Suppressor macrophage (primary cell): ENCODE results near the gene FOXJ3.
A peak's percentile ranks its signal among the peaks of the same experiment; 100 is the strongest.

Source experiments
- DNase-seq, 4 experiments: peaks; one replicate each; pipeline ENCODE4 v3.0.0-alpha.2; 2020 to 2022

The FOXJ3 gene

DNA sequence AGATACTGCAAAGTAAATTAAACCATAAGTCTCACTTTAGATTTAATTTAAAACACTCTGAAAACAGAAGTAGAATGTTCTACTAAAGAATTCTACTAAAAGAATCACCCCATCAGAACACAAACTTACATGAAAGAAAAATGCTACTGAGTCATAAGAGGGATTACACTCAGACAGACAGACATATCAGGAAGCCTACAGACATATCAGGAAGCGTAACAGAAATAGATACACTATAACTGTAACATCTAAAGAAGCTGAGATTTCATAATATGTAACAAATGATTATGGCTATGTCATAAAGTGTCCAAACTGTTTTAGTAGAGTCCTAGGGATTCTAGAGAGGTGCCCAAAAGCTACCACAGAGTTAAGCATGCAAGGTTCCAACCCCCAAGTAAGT, 23.9 kb downstream of the FOXJ3 start:
- peak in 2 of 4 experiments; percentile 10 to 14 for DNase-seq

DNA sequence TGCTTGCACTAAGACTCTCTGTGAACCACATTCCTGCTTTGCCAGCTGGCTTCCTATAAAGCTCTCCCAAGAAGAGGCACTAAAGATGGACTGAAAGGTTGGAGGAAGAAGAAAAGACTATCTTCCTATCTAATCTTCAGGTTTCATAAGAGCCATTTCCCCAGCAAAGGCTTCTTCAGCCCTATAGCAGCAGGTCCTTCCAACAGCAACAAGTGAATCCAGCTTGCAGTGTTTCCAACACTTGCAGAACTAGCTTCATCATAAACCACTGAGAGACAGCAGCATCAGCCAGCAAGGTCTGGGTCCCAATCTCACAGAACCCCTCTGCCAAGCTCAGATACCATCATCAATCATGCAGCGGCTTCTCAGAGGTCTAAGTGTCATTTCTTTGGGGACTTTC, 28.1 kb downstream of the FOXJ3 start:
- no peak for DNase-seq

DNA sequence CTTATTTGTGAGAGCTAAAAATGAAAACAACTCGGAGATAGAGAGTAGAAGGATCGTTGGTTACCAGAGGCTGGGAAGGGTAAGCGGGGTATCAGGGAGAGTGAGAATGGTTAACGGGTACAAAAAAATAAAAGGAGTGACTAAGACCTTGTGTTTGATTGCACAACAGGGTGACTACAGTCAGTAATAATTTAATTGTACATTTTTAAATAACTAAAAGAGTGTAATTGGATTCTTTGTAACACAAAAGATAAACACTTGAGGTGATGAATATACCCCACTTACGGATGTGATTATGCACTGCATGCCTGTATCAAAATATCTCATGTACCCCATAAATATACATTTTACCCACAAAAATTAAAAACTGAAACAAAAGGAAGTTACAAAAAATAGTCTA, 29.4 kb downstream of the FOXJ3 start:
- DNase-seq, result no peak

DNA sequence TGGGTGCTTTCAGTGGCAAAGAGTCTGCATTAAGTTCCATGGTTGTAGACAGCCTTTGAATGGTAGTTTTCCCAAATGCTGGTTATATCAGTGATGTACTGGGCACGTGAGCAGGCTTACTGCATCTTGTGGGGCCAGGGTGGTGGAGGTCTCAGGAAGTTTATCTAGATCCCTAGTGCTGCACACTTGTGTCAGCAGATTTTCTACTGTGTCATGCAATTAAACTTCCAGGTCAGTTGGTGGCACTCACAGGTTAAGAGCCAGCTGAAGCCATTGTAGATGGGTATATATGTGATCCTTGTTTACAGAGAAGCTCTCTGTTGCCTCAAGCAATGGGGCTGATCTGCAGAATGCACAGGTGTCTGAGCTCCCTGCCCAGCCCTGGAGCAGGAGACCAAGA, 33.0 kb downstream of the FOXJ3 start:
- no peak for DNase-seq

DNA sequence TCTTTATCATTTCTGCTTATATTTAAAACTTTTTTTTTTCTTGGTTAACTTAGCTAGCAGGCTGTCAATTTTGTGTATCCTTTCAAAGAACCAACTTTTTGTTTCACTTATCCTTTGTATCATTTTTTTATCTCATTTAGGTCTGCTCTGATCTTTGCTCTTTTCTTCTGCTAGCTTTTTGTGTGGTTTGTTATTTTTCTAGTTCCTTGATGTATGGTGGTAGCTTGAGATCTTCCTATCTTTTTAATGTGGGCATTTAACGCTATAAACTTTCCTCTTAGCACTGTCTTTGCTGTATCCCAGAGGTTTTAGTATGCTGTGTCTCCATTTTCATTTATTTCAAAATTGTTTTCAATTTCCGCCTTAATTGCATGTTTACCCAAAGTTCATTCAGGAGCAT, 36.5 kb downstream of the FOXJ3 start:
- no peak for DNase-seq

DNA sequence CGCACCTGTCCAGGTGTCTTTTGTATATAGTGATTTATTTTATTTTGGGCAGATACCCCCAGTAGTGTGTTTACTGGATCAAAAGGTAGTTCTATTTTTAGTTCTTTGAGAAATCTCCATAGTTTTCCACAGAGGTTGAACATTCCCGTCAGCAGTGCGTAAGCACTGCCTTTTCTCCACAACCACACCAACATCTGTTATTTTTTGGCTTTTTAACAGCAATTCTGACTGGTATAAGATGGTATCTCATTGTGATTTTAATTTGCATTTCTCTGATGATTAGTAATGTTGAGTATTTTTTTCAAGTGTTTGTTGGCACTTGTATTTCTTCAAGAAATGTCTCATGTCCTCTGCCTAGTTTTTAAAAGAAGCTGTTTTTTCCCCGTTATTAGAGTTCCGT, 39.2 kb downstream of the FOXJ3 start:
- DNase-seq, result no peak

DNA sequence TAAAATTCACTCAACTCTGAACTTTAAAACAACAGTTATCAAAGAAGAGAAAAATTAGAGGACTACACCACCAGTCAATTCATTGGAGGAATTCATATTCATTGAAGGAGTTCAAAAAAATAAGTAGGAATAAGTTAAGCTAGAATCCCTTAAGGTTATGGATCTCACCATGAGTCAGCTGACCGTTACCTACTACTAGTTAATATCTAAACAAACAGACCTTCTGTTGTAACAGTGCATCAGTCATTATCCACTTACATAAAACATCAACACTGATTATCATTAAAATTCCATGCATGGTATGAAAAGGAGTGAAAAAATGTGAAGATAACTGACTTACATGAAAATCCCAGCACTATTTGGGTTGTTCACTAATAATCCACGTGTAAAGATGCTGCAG, 44.9 kb downstream of the FOXJ3 start:
- DNase-seq, result no peak

DNA sequence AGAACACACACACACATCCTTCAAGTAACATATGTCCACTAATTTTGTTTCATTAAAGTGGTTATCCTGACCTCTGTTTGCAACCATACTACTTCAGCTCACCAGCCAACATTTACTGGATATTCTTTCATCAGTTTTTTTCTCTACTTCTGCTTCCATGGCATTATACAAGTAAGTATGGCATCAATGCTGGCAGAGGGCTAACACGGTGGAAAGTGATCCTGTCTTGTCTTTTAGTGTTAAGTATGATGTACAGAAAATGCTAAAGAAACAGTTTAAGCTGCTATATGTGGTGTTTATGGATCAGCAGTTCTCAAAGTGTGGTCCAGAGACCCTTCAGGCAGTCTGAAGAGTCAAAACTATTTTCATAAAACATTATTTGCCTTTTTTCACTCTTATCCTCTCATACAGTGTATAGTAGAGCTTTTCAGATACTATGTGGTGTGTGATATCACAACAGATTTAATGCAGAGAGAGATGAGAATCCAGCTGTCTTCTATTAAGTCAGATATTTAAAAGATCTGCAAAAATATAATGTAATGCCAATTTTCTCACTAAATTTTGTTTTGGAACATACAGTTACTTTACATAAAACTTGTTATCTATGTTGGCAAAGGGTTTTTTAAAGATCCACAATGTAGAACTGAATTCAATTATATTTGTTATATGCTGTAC, 46.6 kb downstream of the FOXJ3 start:
- DNase-seq, result no peak

DNA sequence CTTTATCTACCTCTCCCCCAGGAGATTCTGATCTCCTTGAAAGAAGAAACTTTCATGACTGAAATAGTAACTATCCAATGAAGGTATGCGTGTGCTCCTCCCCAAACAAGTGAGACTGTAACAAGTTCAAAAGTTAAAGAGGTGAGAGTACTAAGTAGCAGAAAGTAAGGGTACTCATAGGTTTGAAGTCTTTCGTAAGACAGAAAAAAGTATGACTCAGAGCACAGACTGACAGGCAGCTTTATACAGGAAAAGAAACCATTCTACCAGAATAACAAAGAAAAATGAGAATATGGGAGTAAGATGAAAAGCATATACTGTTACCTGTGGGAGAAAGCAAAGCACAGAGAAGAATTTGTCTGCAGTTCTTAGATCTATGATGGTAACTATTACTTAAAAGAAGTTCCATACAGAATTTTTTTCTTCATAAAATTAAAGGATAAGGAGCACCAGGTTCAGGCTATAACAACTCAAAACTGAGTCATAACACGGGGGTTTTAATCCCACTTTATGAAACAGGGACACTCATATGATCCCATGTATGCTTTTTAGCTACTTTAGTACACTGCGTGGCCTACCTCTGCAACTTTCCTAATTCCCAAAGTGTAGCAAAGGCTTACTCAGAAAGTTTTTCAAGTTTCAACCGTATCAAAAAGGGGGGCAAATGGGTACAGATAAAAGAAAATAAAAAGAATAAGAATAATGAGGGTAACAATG, 52.0 kb downstream of the FOXJ3 start:
- DNase-seq, result no peak

DNA sequence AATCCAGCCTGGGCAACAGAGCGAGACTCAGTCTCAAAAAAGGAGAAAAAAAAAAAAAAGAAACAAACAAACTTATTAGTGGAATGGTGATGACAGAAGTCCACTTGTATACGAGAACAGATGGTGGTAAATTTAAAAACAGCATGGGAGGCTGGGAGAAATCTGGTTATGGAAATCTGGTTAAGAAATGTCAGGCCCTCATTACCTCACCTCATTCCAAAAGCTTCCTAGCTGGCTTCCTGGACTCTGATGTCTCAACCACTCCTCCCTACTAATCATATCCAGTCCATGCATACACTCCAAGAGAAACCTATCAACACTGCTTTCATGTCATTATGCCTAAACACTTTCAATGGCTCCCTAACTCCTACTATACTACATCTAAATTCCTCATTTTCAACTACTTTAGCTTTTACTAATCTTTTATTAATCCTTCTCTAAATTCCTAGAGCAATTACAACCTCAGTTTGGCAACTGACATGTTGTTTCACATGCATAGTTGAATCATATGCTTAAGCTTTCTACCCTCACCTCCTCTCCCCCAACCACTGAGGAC, 52.9 kb downstream of the FOXJ3 start:
- DNase-seq, result no peak

DNA sequence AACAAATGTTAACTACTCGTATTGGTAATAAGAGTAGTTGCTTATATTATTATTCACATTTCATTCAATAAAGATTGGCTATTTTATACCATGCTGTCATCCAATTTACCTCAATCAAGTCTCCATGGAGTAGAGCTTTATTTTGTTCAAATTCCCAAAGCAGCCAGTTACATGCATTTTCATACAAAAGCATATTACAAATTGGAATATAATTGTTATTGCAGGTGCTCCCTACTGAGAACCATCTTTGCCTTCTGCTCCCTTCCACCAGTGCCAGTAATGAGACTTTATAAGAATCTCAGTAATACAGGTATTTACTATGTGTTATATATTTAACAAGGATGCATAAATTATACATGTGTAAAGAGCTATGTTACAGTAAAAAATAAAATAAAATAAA, 54.2 kb downstream of the FOXJ3 start:
- no peak for DNase-seq

DNA sequence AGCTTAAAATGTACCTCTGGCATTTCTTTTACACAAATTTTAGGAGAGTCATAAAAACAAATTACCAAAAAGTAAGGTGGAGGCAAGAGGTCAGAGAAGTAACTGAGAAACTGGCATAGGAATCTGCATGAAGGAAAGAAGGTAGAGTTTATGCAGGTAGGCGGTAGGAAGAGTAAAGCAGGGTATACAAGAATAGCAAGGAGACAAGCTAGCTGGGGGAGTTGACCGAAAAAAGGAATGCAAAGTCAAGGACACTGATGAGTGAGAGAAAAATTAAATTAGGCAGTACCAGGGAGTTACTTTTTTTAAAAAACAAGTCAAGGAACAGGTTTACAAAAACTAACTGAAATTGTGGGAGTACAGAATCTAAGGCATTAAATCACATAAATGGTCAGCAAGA, 56.0 kb downstream of the FOXJ3 start:
- DNase-seq, result no peak

DNA sequence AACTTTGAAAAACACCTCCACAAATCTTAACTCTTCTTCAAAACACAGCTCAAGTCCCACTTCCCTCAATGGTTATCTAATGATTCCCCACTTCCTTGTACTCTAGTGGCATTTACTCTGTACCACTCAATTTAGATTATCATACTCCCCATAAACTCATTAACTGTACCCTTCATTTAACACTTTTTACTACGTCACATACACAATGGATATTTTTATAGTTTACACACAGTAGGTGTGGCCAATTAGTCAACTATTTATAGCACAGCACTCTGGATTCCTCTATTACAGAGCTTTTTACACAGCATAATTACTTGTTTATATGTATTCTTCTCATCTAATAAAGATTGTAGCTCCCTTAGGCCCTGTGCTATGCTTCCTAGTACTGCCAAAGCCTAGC, 62.1 kb downstream of the FOXJ3 start:
- no peak for DNase-seq

DNA sequence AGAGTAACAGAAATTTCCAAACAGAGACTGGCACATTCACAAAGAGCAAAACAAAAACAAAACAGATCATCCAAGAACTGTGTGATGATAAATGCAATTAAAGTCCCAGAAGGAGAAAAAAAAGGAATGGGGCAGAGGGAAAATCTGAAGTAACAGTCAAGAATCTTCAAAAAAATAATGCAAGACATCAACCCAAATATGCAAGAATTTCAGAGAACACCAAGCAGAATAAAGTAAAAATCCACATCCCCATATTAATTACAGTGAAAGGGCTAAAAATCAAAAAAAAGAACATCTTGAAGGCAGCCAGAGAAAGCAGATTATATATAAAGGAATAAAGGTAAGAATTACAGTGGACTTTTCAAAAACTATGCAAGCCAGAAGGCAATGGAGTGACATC, 67.1 kb downstream of the FOXJ3 start:
- no peak for DNase-seq

DNA sequence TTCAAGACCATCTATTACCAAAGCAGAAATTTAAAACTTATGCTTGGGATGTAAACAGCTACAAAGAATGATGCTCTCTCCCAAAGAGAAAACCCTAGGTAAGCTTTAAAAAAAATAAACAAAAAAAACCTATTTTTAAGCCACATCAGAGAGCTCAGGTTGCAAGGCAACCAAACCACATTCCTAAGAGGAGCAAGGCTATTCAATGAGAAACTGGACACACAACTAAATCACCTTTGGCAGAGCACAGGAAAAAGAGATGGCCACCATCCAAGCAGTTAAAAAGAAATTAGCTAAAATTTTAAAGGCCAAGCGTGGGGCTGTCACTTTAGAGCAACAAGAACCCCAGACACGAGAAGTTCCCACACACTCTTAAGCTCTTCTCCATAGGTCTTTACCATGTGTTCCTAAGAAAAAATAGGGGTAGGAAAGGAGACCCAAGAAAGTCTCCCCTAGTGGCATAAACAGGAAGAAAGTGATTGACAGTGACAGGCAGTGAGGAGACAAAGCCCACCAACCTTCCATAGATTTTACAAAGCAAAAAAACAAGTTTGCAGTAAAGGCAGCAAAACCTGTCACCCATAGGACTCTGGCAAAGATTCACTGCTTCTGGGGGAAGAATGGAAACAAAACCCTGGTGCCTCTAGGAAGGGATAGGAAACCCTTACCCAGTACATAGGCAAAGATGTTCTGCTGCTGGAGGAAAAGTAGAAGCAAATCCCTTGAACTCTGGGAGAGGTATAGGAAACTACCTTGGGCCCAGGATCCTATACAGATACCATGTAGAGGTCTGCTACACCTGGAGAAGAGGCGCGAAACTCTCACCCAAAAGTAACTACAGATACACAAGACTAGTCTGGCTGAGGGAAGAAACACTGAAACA, 68.5 kb downstream of the FOXJ3 start:
- DNase-seq, result no peak

DNA sequence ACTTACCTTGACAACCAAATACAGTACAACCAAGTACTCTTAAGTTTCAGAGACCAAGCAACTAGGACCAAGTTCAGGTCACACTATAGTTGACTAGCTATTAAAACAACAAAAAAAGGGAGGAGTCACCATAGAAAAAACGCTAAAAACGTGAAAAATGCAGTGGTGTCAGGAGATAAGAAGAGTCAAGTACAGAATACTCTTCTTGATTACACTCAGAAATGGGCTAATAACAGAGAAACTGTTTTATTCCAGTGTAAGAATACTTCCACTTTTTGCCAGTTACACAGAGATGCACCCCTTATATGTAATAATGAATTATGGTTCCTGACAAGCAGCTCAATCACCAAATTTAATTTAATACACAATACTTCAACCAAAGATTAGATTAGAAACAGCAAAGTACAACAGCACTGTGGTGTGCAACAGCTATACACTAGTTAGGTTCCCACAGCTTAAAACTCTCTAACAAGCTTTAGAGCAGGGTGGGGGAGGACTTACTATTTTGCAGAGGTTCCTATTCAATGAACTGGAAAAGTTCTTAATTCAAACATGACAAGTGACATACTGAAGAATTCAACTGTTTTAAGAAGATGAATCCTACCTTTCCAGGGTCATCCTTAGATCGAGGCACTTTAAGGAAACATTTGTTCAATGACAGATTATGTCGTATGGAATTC, 70.4 kb downstream of the FOXJ3 start:
- no peak for DNase-seq

DNA sequence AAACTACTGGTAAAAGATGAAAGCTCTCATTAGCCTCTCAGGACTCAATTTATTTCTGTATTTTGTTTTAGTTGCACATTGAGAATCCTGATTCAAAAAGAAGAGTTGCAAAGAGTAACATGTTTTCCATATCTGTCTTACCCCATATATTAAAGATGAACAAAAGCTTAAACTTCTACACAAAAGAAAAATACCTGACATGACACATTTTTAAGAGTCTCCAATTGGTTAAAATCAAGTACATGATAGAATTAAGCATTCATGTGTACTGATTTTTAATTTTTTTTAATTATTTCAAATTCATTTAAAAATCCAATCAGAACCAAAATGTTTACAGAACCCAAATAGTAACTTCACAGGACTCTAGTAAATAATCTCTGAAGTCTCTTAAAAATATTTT, 72.0 kb downstream of the FOXJ3 start:
- DNase-seq, result no peak

DNA sequence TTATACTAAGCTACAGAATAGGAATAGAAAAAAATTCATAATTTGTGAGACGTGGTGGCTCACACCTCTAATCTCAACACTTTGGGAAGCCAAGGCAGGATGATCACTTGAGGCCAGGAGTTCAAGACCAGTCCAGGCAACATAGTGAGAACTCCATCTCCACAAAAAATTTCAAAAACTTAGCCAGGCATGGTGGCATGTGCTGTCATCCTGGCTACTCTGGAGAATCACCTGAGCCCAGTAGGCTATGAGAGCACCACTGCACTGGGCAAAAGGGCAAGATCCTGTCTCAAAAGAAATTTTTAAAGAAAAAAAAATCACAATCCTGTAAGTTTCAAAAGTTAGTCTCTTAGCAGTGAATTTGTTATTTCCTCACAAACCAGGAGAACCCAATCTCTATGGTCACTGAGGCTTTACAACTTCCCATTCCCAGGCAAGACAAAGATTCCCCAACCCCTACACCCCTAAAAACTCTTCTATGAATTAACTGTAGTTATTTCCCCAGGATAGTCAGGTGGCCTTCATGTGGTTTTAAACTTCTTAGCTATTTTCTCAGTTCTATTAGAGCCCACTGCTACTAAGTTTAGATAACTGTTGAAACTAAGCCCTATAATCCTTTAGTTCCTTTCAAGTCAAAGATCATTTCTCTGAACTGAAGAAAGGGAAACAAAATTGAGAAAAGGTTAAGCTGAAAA, 74.5 kb downstream of the FOXJ3 start:
- DNase-seq, result peak in 3 of 4 experiments; percentile 12 to 33 (median 14)

DNA sequence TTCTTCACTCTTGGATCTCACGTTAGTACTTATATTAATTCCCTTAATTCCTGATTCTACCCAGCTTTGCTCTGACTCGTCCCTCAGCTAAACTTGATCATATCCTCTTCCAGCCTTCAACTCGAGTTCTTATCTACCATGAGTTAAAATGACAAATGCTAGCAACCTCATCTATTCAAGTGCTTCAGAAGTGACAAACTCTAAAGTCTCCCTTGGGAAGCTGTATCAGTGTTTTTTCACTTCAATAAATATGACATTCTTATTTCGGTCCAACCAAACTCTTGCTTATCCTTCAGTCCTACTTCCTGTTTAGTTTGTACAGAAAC, 75.3 kb downstream of the FOXJ3 start:
- peak in 2 of 4 experiments; percentile 8 to 29 for DNase-seq

DNA sequence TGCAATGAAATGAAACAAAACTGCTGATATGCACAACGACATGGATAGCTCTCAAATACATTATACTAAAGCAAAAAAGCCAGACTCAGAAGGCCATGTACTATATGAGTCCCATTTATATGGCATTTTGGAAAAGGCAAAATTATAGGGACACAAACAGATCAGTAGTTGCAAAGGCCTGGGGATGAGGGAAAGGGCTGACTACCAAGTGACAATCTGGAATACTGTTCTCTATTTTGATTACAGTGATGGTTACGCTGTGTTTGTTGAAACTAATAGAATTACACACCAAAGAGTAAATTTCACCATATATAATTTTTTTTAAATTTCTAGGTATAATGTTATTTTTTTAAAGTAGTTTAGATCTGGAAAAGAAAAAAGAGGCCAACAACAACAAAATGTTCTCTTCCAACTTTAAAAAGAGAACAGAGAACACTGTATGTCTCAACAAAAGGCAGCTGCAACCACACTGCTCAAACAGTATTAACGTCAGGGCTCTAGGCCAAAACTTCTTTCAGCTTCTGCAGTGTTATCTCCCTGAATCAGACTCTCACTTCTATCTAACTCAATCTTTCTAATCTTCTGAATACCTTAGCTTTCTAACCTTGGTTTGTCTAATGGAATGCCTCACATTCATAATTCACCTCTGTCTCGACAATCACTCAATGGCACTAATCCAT, 75.8 kb downstream of the FOXJ3 start:
- DNase-seq, result peak in 3 of 4 experiments; percentile 3 to 23 (median 14)

DNA sequence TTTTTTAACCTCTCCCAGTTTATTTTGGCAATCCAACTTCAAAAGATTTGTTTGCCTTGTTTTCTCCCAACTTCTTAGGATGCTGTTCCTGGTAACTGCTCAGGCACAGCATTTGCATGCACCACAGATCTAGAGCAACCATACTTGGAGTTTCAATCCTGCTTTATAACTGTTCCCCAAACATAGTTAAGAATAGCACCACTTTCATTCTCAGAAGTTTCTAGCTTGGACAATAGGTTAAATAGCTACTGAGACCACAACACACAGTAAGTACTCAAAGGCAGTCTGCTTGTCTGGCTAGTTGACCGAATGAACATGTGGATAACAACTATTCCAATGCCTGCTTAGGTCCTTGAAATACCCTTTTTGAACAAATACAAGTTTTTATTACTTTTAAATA, 76.8 kb downstream of the FOXJ3 start:
- no peak for DNase-seq

DNA sequence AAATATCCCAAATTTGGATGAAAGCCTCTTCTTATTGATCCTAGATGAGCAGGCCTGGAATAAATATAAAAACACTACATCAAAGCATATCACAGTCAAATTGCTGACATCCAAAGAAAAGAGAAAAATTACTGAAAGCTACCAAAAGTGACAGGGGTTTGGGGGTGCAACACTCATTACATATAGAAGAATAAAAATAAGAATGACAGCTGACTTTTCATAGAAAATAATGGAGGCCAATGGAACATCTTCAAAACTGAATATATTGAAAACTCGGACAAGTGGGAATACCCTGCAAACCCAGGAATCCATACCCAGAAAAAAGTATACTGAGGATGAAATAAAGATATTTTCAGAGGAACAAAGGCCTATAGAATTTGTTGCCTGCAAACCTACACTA, 84.0 kb downstream of the FOXJ3 start:
- DNase-seq, result no peak
